ENCODE data around the gene ROR2.

DNA sequence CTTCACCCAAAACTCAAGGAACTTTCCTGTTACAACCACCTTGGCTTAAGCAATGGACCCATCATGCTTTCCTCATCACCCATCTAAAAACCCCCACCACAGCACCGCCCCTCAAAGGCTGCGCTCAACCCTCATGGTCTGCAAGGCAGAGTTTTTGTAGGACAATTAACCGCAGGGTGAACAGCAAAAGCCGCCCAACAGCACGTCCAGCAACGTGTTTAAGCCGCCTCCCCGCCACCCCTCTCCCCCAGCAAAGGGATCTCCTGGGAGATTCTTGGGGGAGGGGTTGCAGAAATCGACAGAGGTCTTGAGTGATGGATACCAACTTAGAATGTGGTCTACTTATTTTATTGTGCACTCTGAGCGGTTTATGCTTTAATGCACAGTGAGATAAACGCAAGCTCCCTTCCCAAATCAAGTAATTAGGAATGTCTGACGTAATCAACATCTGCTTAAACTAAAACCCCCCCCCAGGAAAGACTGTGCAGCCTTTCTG is 1.9 kb downstream of the ROR2 start:
- TF ChIP-seq POLR2AphosphoS5 (IDR thresholded peaks at IDR 0.05; ENCODE audit: borderline replicate concordance, low read depth, low read length) (no peak), EZH2 (IDR thresholded peaks at IDR 0.05) (no peak), FOXP2 (optimal IDR thresholded peaks at IDR 0.05; ENCODE audit: control extremely low read depth, extremely low read length, insufficient read depth) (no peak)

Measured in SK-N-MC (cell line).